CD4-positive, alpha-beta memory T cell (primary cell): ENCODE measurements around the gene TRIM40. TPM values are rescaled to one million over a fixed set of nuclear protein-coding genes. Genes with fewer than 3 reads are reported as not detected.
"Not testable (repeated sequence)": the region's sequence is repeated elsewhere in the genome, so short reads cannot be mapped to it uniquely, and the experiment has no call there.

Source experiments
- CTCF ChIA-PET: fragments of 350-600 bp; sonication (Branson Sonifier 250); formaldehyde crosslinking; loops from one replicate; lab custom pipeline; 2021; ENCODE audit warnings: inconsistent platforms; ENCODE audit not compliant: partially characterized antibody; lab: Charles Lee
- POLR2A ChIA-PET: fragments of 350-600 bp; sonication (Branson Sonifier 250); formaldehyde crosslinking; loops from one replicate; lab custom pipeline; 2021; ENCODE audit not compliant: partially characterized antibody; lab: Charles Lee
- DNase-seq, 5 donors: peaks; one replicate each; pipeline versions ENCODE4 v3.0.0 to v3.0.0-alpha.2; 2020 to 2022; ENCODE audit warnings: mixed read lengths in 1 of 5
- H3K27ac ChIP-seq: one replicate; pipeline ENCODE4 v1.7.0; 2013; ENCODE audit warnings: low read depth, low read length
- H3K27me3 ChIP-seq: 2 replicates; pipeline ENCODE4 v1.7.0; 2013; ENCODE audit warnings: mild to moderate bottlenecking, low read length, moderate library complexity; ENCODE audit not compliant: insufficient read depth
- H3K36me3 ChIP-seq: 2 replicates; pipeline ENCODE4 v1.7.0; 2013; ENCODE audit warnings: mild to moderate bottlenecking, low read length, moderate library complexity; ENCODE audit not compliant: insufficient read depth
- H3K4me1 ChIP-seq: 2 replicates; pipeline ENCODE4 v1.7.0; 2013; ENCODE audit warnings: mild to moderate bottlenecking, low read length, moderate library complexity; ENCODE audit not compliant: insufficient read depth
- H3K4me3 ChIP-seq, 2 donors: one replicate each; pipeline ENCODE4 v1.7.0; 2013; ENCODE audit warnings: low read length in 2 of 2, mild to moderate bottlenecking in 1 of 2
- H3K9me3 ChIP-seq, 2 donors: one replicate each; pipeline ENCODE4 v1.7.0; 2013; ENCODE audit warnings: low read length in 2 of 2, control low read depth in 1 of 2; ENCODE audit not compliant: control insufficient read depth in 1 of 2
- H3K27ac Mint-ChIP-seq, 7 donors: one replicate each; pipeline ENCODE4 v1.8.0; 2020 to 2021; ENCODE audit warnings: mixed read lengths in 7 of 7, mild to moderate bottlenecking in 6 of 7, inconsistent platforms in 3 of 7, moderate library complexity in 3 of 7
- H3K27me3 Mint-ChIP-seq, 2 donors: one replicate each; pipeline ENCODE4 v1.8.0; 2020 to 2021; ENCODE audit warnings: mixed read lengths in 2 of 2
- H3K36me3 Mint-ChIP-seq, 2 donors: one replicate each; pipeline ENCODE4 v1.8.0; 2020 to 2021; ENCODE audit warnings: mixed read lengths in 2 of 2, inconsistent platforms in 1 of 2, mild to moderate bottlenecking in 1 of 2
- H3K4me1 Mint-ChIP-seq, 4 donors: one replicate each; pipeline ENCODE4 v1.8.0; 2020 to 2021; ENCODE audit warnings: mixed read lengths in 4 of 4, mild to moderate bottlenecking in 1 of 4
- H3K4me3 Mint-ChIP-seq, 8 donors: one replicate each; pipeline ENCODE4 v1.8.0; 2020 to 2021; ENCODE audit warnings: mixed read lengths in 8 of 8, mild to moderate bottlenecking in 7 of 8, moderate library complexity in 6 of 8, inconsistent platforms in 3 of 8
- H3K9me3 Mint-ChIP-seq, 8 donors: one replicate each; pipeline ENCODE4 v1.8.0; 2020 to 2021; ENCODE audit warnings: mixed read lengths in 8 of 8, mild to moderate bottlenecking in 5 of 8, inconsistent platforms in 3 of 8, moderate library complexity in 1 of 8
- intact Hi-C: fragments of 100-400 bp; cut with micrococcal nuclease; formaldehyde crosslinking; loops from one replicate; pipeline ENCODE4 v1.15.1; 2023
- polyA plus RNA-seq, 2 donors: library from polyadenylated mRNA; unstranded; fragments of 300-500 nt; fragmentation: Illumina TruSeq; gene quantifications; one replicate each; pipeline ENCODE4 v1.2.3, GENCODE V29; 2021
- total RNA-seq, 2 experiments: library from RNA; stranded (reverse); gene quantifications; one replicate each; pipeline ENCODE4 v1.2.3, GENCODE V29; 2021

TRIM40 gene
- total and polyA plus RNA-seq, 4 experiments from 2014 or later = not detected

- ChIA-PET CTCF (interaction anchor here (8.5 kb wide), 1 partner anchor 33 kb away, joined by 263 read pairs; no protein-coding TSS in a partner anchor), POLR2A (no interaction called here)
- no peaks in the 10 kb centered on the region for H3K4me1 ChIP-seq
- Mint-ChIP-seq H3K27me3 (peaks cover 21 to 35% of the 10 kb centered on the region in 2 donors), H3K36me3 (no peaks in the 10 kb centered on the region), H3K4me1 (no peaks in the 10 kb centered on the region), H3K4me3 (no peak overlapping the region), H3K9me3 (peaks cover 0 to 2% (median 0%) of the 10 kb centered on the region in 8 donors), H3K27ac (no peak overlapping the region)
- H3K27ac ChIP-seq = no peak overlapping the region
- DNase-seq = no peak
- H3K36me3 ChIP-seq = no peaks in the 10 kb centered on the region
- no peak overlapping the region for H3K4me3 ChIP-seq
- H3K9me3 ChIP-seq = no peaks in the 10 kb centered on the region
- peaks cover 20% of the 10 kb centered on the region for H3K27me3 ChIP-seq
- intact Hi-C loops = no loop called here
Observed at GRCh38 chr6:30136570-30137286, 788 bp downstream of the TRIM40 start.

- H3K36me3 ChIP-seq, H3K9me3 ChIP-seq, POLR2A ChIA-PET, H3K27ac ChIP-seq, intact Hi-C loops, H3K9me3 Mint-ChIP-seq, H3K4me1 Mint-ChIP-seq, H3K36me3 Mint-ChIP-seq, H3K4me1 ChIP-seq, DNase-seq, H3K4me3 ChIP-seq, H3K4me3 Mint-ChIP-seq, H3K27ac Mint-ChIP-seq, H3K27me3 ChIP-seq: not testable (repeated sequence)
- CTCF ChIA-PET = interaction anchor here (5.3 kb wide), 1 partner anchor 8 kb away, joined by 32 read pairs; no protein-coding TSS in a partner anchor
- peaks cover 38 to 42% of the 10 kb centered on the region in 2 donors for H3K27me3 Mint-ChIP-seq
Observed at GRCh38 chr6:30140240-30140639, 4.3 kb downstream of the TRIM40 start.

GRCh38 chr6:30142665-30143064 is 6.7 kb downstream of the TRIM40 start:
- peaks cover 35 to 38% of the 10 kb centered on the region in 2 donors for H3K27me3 Mint-ChIP-seq
- no peak overlapping the region for H3K4me3 Mint-ChIP-seq
- Histone ChIP-seq H3K4me1 (no peaks in the 10 kb centered on the region), H3K27ac (no peak overlapping the region), H3K36me3 (no peaks in the 10 kb centered on the region), H3K4me3 (no peak overlapping the region), H3K27me3 (peaks cover 6% of the 10 kb centered on the region), H3K9me3 (no peaks in the 10 kb centered on the region)
- H3K9me3 Mint-ChIP-seq = peaks cover 0 to 2% (median 0%) of the 10 kb centered on the region in 8 donors
- no peak overlapping the region for H3K27ac Mint-ChIP-seq
- H3K4me1 Mint-ChIP-seq = no peaks in the 10 kb centered on the region
- CTCF ChIA-PET = interaction anchor here (5.3 kb wide), 1 partner anchor 10 kb away, joined by 32 read pairs; no protein-coding TSS in a partner anchor
- no peak for DNase-seq
- POLR2A ChIA-PET = no interaction called here
- H3K36me3 Mint-ChIP-seq = no peaks in the 10 kb centered on the region
- intact Hi-C loops = no loop called here

DNA sequence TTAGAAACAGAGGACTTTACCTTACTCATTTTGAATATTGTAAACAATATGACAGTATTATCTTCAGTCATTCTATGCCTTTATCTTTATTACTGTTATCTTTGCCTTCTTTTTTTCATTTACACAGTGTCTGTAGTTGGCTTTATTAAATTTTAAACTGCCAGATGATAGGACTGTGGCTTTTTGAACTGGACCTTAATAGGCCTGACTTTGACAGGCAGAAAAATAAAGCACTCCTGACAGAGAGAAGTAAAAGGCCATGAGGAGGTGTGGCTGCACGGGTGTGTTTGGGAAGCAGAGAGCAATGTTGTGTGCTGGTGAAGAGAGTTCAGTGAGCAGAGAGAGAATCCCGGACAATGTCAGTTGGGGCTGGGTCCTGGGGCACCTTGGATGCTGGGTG is 7.8 kb downstream of the TRIM40 start:
- DNase-seq = no peak
- Mint-ChIP-seq H3K4me3 (no peak overlapping the region), H3K4me1 (no peaks in the 10 kb centered on the region), H3K36me3 (no peaks in the 10 kb centered on the region), H3K9me3 (peaks cover 0 to 2% (median 0%) of the 10 kb centered on the region in 8 donors), H3K27ac (no peak overlapping the region), H3K27me3 (peaks cover 35 to 41% of the 10 kb centered on the region in 2 donors)
- peaks cover 6% of the 10 kb centered on the region for H3K27me3 ChIP-seq
- no peaks in the 10 kb centered on the region for H3K9me3 ChIP-seq
- H3K27ac ChIP-seq = no peak overlapping the region
- ChIA-PET POLR2A (interaction anchor here (0.7 kb wide), 1 partner anchor 41 kb away, joined by 3 read pairs; no protein-coding TSS in a partner anchor), CTCF (interaction anchor here (5.3 kb wide), 1 partner anchor 12 kb away, joined by 32 read pairs; no protein-coding TSS in a partner anchor)
- H3K36me3 ChIP-seq = no peaks in the 10 kb centered on the region
- intact Hi-C loops = no loop called here
- no peak overlapping the region for H3K4me3 ChIP-seq
- H3K4me1 ChIP-seq = no peaks in the 10 kb centered on the region

DNA sequence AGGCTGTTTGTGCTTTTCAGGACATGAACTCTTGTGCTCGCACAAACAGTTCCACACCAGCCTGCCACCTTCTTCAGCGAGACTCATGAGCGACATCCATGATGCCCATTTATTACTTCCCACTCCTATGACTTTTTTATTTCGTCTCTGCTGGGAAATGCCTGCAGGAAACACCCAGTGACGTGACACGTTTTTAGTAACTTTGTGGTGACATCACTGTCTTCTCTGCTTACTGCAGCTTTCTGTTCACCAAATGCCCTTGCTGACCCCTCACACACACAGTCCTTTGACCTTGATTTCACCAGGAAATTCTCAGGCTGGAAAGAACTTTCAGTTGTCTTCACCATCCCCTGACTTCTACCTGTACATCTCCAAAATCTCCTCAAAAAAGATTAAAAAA is 8.9 kb downstream of the TRIM40 start:
- H3K27me3 Mint-ChIP-seq = peaks cover 35 to 39% of the 10 kb centered on the region in 2 donors
- H3K27ac Mint-ChIP-seq = no peak overlapping the region
- Histone ChIP-seq H3K4me3 (no peak overlapping the region), H3K36me3 (no peaks in the 10 kb centered on the region), H3K27ac (no peak overlapping the region), H3K27me3 (peaks cover 6% of the 10 kb centered on the region), H3K9me3 (no peaks in the 10 kb centered on the region), H3K4me1 (no peaks in the 10 kb centered on the region)
- CTCF ChIA-PET = interaction anchor here (5.3 kb wide), 1 partner anchor 13 kb away, joined by 32 read pairs; no protein-coding TSS in a partner anchor
- no peak for DNase-seq
- POLR2A ChIA-PET = no interaction called here
- H3K36me3 Mint-ChIP-seq = no peaks in the 10 kb centered on the region
- intact Hi-C loops = no loop called here
- peaks cover 0 to 2% (median 0%) of the 10 kb centered on the region in 8 donors for H3K9me3 Mint-ChIP-seq
- no peaks in the 10 kb centered on the region for H3K4me1 Mint-ChIP-seq
- no peak overlapping the region for H3K4me3 Mint-ChIP-seq

DNA sequence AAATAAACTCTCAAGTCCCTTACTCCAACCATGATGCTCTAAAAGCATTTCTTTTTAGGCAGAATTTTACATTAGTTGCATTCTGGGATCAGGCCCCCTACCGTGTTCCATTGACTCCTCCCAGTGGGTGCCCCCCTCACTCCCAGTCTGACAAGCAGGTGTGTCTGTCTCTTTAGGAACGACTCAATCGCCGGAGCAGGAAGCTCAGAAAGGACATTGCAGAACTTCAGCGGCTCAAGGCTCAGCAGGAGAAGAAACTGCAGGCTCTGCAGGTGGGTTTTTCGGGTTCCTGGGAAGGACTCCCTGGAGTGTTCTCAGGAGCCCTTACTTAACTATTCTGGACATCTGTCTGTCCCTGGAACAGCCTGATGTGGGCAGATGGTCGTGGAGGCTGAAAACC is 9.9 kb downstream of the TRIM40 start:
- Histone ChIP-seq H3K36me3 (no peaks in the 10 kb centered on the region), H3K27me3 (peaks cover 6% of the 10 kb centered on the region), H3K9me3 (no peaks in the 10 kb centered on the region), H3K27ac (no peak overlapping the region), H3K4me3 (no peak overlapping the region), H3K4me1 (no peaks in the 10 kb centered on the region)
- H3K9me3 Mint-ChIP-seq = no peaks in the 10 kb centered on the region
- ChIA-PET CTCF (interaction anchor here (0.8 kb wide), 1 partner anchor 8 kb away, joined by 3 read pairs; no protein-coding TSS in a partner anchor), POLR2A (no interaction called here)
- no peak overlapping the region for H3K27ac Mint-ChIP-seq
- H3K4me1 Mint-ChIP-seq = no peaks in the 10 kb centered on the region
- no peak for DNase-seq
- H3K27me3 Mint-ChIP-seq = peaks cover 39 to 40% of the 10 kb centered on the region in 2 donors
- intact Hi-C loops = no loop called here
- H3K4me3 Mint-ChIP-seq = no peak overlapping the region
- no peaks in the 10 kb centered on the region for H3K36me3 Mint-ChIP-seq

DNA sequence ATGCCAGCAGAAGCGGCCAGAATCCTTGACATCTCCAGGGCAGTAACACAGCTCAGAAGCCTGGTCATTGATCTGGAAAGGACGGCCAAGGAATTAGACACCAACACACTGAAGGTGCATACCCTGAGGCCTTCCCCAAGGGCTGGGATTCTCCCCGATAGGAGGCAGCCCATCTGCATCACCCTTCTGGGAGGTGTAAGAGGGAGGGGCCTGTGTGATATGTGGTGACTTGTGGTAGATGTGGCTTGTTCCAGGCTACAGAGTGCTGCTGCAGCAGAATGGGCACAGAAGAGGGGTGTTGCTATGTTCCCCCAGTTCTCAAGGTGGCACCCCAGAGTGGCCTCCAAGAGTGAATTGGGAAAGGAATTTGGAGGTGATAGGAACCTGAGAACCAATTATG is 11.2 kb downstream of the TRIM40 start:
- H3K4me3 Mint-ChIP-seq = no peak overlapping the region
- peaks cover 29 to 36% of the 10 kb centered on the region in 2 donors for H3K27me3 Mint-ChIP-seq
- Histone ChIP-seq H3K4me1 (no peaks in the 10 kb centered on the region), H3K27ac (no peak overlapping the region), H3K27me3 (peaks cover 6% of the 10 kb centered on the region), H3K4me3 (no peak overlapping the region), H3K36me3 (no peaks in the 10 kb centered on the region), H3K9me3 (no peaks in the 10 kb centered on the region)
- intact Hi-C loops = no loop called here
- no peak overlapping the region for H3K27ac Mint-ChIP-seq
- no peaks in the 10 kb centered on the region for H3K36me3 Mint-ChIP-seq
- H3K9me3 Mint-ChIP-seq = no peaks in the 10 kb centered on the region
- CTCF ChIA-PET = interaction anchor here (1.9 kb wide), 1 partner anchor 16 kb away, joined by 5 read pairs; no protein-coding TSS in a partner anchor
- peaks cover 0 to 3% (median 0%) of the 10 kb centered on the region in 4 donors for H3K4me1 Mint-ChIP-seq
- POLR2A ChIA-PET = no interaction called here
- DNase-seq = no peak
